ENCODE measurements around the gene TBC1D19. TPM values are rescaled to one million over a fixed set of nuclear protein-coding genes. Genes with fewer than 3 reads are reported as not detected.

TBC1D19 gene
- total and polyA plus RNA-seq, 2 donors (not counting 1 experiment from before 2014, with no cell fraction given), result 1.8 to 11.0 TPM

DNA sequence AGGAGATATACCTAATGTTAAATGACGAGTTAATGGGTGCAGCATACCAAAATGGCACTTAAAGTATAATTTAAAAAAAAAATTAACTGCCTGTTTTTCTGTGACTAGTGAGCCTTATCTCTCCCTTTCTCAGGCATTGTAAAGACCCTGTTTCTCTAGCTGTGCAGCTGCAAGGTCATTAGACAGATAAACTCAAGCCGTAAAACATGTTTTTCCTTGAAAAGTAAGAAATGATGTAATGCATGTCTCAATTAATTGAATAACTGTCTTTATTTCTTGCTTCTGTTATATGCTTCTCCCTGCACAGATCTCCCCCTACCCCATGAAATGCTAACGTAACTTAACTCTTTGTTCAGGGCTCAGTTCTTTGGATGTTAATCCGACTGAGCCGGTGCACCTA, 10.5 kb downstream of the TBC1D19 start:
- H3K27ac Mint-ChIP-seq, result no peak overlapping the region

DNA sequence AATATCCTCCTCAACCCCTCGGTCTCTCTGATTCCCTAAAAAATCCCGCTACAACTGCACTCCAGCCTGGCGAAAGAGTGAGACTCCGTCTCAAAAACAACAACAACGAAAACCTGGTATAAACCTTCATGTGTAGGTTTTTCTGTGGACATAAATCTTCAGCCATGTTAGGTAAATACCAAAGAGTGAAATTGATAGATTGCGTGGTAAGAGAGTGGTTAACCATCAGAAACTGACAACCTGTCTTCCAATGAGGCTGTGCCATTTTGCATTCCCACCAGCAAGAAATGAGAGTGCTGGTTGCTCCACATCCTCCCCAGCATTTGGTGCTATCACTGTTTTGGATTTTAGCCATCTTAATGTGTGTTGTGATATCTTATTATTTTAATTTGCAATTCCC, 10.9 kb downstream of the TBC1D19 start:
- Mint-ChIP-seq H3K4me1 (no peaks in the 10 kb centered on the region), H3K27ac (no peak overlapping the region), H3K9me3 (ENCODE audit: insufficient read depth) (peaks cover 1% of the 10 kb centered on the region), H3K27me3 (no peaks in the 10 kb centered on the region), H3K4me3 (no peak overlapping the region)
- Histone ChIP-seq H3K4me1 (ENCODE audit: control insufficient read depth in 2 of 2, insufficient read depth in 2 of 2, low read length in 2 of 2) (no peaks in the 10 kb centered on the region), H2AFZ (ENCODE audit: insufficient read depth, low read depth, low read length, poor library complexity, severe bottlenecking) (no peak overlapping the region), H3K27ac (ENCODE audit: low read length in 2 of 2) (no peak overlapping the region), H3K36me3 (replicated peaks in 1 of 2; ENCODE audit: control extremely low read depth in 1 of 2, control insufficient read depth in 1 of 2, extremely low read depth in 1 of 2, insufficient read depth in 2 of 2, low read length in 1 of 2) (no peaks in the 10 kb centered on the region), H3K79me2 (ENCODE audit: control insufficient read depth, insufficient read depth, low read length) (peaks cover 29% of the 10 kb centered on the region), H3K27me3 (replicated peaks in 1 of 4; ENCODE audit: control extremely low read depth in 1 of 4, control insufficient read depth in 3 of 4, insufficient read depth in 4 of 4, low read length in 3 of 4) (no peaks in the 10 kb centered on the region), H3K4me2 (replicated peaks; ENCODE audit: low read depth, low read length, poor library complexity, severe bottlenecking) (no peak overlapping the region), H3K9ac (ENCODE audit: low read length) (no peak overlapping the region), H3K4me3 (ENCODE audit: control extremely low read depth in 1 of 5, extremely low read depth in 1 of 5, insufficient read depth in 1 of 5, low read depth in 2 of 5, low read length in 4 of 5) (no peak overlapping the region), H4K20me1 (ENCODE audit: control insufficient read depth, insufficient read depth, low read length, poor library complexity, severe bottlenecking) (no peaks in the 10 kb centered on the region), H3K9me3 (ENCODE audit: control extremely low read depth in 1 of 3, control insufficient read depth in 2 of 3, insufficient read depth in 1 of 3, low read length in 2 of 3) (no peaks in the 10 kb centered on the region)
- ATAC-seq (ENCODE audit: low read depth) (no peak), DNase-seq (no peak)
- intact Hi-C loops (cut with micrococcal nuclease), result no loop called here
- WGBS (ENCODE audit: insufficient coverage), result 100% methylated on average over 1 of the region's 6 CpGs
- ChIA-PET POLR2A (no interaction called here), CTCF (no interaction called here)
- TF ChIP-seq, protein P1, sequence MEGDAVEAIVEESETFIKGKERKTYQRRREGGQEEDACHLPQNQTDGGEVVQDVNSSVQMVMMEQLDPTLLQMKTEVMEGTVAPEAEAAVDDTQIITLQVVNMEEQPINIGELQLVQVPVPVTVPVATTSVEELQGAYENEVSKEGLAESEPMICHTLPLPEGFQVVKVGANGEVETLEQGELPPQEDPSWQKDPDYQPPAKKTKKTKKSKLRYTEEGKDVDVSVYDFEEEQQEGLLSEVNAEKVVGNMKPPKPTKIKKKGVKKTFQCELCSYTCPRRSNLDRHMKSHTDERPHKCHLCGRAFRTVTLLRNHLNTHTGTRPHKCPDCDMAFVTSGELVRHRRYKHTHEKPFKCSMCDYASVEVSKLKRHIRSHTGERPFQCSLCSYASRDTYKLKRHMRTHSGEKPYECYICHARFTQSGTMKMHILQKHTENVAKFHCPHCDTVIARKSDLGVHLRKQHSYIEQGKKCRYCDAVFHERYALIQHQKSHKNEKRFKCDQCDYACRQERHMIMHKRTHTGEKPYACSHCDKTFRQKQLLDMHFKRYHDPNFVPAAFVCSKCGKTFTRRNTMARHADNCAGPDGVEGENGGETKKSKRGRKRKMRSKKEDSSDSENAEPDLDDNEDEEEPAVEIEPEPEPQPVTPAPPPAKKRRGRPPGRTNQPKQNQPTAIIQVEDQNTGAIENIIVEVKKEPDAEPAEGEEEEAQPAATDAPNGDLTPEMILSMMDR (IDR thresholded peaks at IDR 0.05), result no peak
- no peak for TF ChIP-seq EZH2 (IDR thresholded peaks at IDR 0.05; ENCODE audit: borderline replicate concordance, insufficient read depth, low read depth, low read length, poor library complexity, severe bottlenecking)

More for the DNA sequence above, 10.5 kb downstream of the TBC1D19 start:
- 97% methylated on average over 3 of the region's 5 CpGs for WGBS (ENCODE audit: insufficient coverage)
- no peaks in the 10 kb centered on the region for H3K4me1 ChIP-seq (ENCODE audit: control insufficient read depth in 2 of 2, insufficient read depth in 2 of 2, low read length in 2 of 2)
- no peak overlapping the region for H3K9ac ChIP-seq (ENCODE audit: low read length)
- H3K27me3 ChIP-seq (replicated peaks in 1 of 4; ENCODE audit: control extremely low read depth in 1 of 4, control insufficient read depth in 3 of 4, insufficient read depth in 4 of 4, low read length in 3 of 4), result no peaks in the 10 kb centered on the region
- H3K36me3 ChIP-seq (replicated peaks in 1 of 2; ENCODE audit: control extremely low read depth in 1 of 2, control insufficient read depth in 1 of 2, extremely low read depth in 1 of 2, insufficient read depth in 2 of 2, low read length in 1 of 2), result no peaks in the 10 kb centered on the region
- H3K79me2 ChIP-seq (ENCODE audit: control insufficient read depth, insufficient read depth, low read length), result peaks cover 33% of the 10 kb centered on the region
- H3K9me3 ChIP-seq (ENCODE audit: control extremely low read depth in 1 of 3, control insufficient read depth in 2 of 3, insufficient read depth in 1 of 3, low read length in 2 of 3), result no peaks in the 10 kb centered on the region
- CTCF ChIA-PET, result no interaction called here
- ATAC-seq (ENCODE audit: low read depth), result no peak
- Mint-ChIP-seq H3K4me1 (no peaks in the 10 kb centered on the region), H3K9me3 (ENCODE audit: insufficient read depth) (peaks cover 1% of the 10 kb centered on the region), H3K27me3 (no peaks in the 10 kb centered on the region), H3K4me3 (no peak overlapping the region)
- intact Hi-C loops (cut with micrococcal nuclease), result no loop called here
- H3K4me3 ChIP-seq (ENCODE audit: control extremely low read depth in 1 of 5, extremely low read depth in 1 of 5, insufficient read depth in 1 of 5, low read depth in 2 of 5, low read length in 4 of 5), result no peak overlapping the region
- POLR2A ChIA-PET, result no interaction called here
- no peak overlapping the region for H3K27ac ChIP-seq (ENCODE audit: low read length in 2 of 2)
- no peak overlapping the region for H3K4me2 ChIP-seq (replicated peaks; ENCODE audit: low read depth, low read length, poor library complexity, severe bottlenecking)
- DNase-seq, result no peak
- no peaks in the 10 kb centered on the region for H4K20me1 ChIP-seq (ENCODE audit: control insufficient read depth, insufficient read depth, low read length, poor library complexity, severe bottlenecking)
- H2AFZ ChIP-seq (ENCODE audit: insufficient read depth, low read depth, low read length, poor library complexity, severe bottlenecking), result no peak overlapping the region
- TF ChIP-seq, protein P1 (IDR thresholded peaks at IDR 0.05), result no peak
